PC-3 (cell line): Measurements from ENCODE around the gene EML3.

ENCODE experiments used
- CTCF ChIP-seq: fragments of 300-600 bp; sonication (generic); conservative IDR thresholded peaks from 2 replicates; pipeline ENCODE4 v1.5.1; 2017; ENCODE audit warnings: antibody characterized with exemption, low read depth, mild to moderate bottlenecking, low read length
- EZH2 ChIP-seq: fragments of 300-600 bp; sonication (generic); IDR thresholded peaks from one replicate; pipeline ENCODE4 v1.6.1; 2017; ENCODE audit warnings: antibody characterized with exemption, mild to moderate bottlenecking, low read length; ENCODE audit not compliant: unreplicated experiment

GRCh38 chr11:62580959-62581715 lies 31.4 kb downstream of the EML3 start:
- TF ChIP-seq CTCF (no peak), EZH2 (no peak)
